ENCODE measurements around the gene RHOG. TPM values are rescaled to one million over a fixed set of nuclear protein-coding genes. Genes with fewer than 3 reads are reported as not detected.
"Not testable (repeated sequence)": the region's sequence is repeated elsewhere in the genome, so short reads cannot be mapped to it uniquely, and the experiment has no call there.

Gene RHOG
- total RNA-seq, 4 donors from 2014 or later: 21.7 to 146 (median 80.6) TPM

- TF ChIP-seq EP300 (IDR thresholded peaks at IDR 0.05; ENCODE audit: low read depth) (no peak), POLR2AphosphoS5 (IDR thresholded peaks at IDR 0.05) (no peak)
- TF ChIP-seq, protein P1, sequence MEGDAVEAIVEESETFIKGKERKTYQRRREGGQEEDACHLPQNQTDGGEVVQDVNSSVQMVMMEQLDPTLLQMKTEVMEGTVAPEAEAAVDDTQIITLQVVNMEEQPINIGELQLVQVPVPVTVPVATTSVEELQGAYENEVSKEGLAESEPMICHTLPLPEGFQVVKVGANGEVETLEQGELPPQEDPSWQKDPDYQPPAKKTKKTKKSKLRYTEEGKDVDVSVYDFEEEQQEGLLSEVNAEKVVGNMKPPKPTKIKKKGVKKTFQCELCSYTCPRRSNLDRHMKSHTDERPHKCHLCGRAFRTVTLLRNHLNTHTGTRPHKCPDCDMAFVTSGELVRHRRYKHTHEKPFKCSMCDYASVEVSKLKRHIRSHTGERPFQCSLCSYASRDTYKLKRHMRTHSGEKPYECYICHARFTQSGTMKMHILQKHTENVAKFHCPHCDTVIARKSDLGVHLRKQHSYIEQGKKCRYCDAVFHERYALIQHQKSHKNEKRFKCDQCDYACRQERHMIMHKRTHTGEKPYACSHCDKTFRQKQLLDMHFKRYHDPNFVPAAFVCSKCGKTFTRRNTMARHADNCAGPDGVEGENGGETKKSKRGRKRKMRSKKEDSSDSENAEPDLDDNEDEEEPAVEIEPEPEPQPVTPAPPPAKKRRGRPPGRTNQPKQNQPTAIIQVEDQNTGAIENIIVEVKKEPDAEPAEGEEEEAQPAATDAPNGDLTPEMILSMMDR (IDR thresholded peaks at IDR 0.05): no peak
Observed at GRCh38 chr11:3817181-3817800, 23.5 kb downstream of the RHOG start.

DNA sequence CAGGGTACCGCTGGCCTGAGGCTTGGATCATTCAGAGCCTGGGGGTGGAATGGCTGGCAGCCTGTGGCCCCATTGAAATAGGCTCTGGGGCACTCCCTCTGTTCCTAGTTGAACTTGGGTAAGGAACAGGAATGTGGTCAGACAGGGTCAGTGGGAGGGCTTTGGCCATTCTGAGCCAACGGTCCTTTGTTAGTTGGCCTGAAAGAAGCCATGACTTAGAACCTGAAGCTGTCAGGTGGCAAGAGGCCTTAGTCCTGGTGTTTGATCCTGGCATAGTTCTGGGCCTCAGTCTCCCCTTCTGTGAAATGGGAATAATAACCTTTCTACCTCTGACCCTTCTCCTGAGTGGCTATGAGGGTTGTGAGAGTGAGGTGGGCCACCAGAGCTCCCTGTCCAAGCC, 24.1 kb downstream of the RHOG start:
- TF ChIP-seq, protein P1 (IDR thresholded peaks at IDR 0.05): no peak
- TF ChIP-seq POLR2A (IDR thresholded peaks at IDR 0.05) (no peak), EP300 (IDR thresholded peaks at IDR 0.05; ENCODE audit: low read depth) (no peak), POLR2AphosphoS5 (IDR thresholded peaks at IDR 0.05) (no peak)

More at GRCh38 chr11:3817181-3817800, 23.5 kb downstream of the RHOG start:
- H3K36me3 ChIP-seq: no peaks in the 10 kb centered on the region
- no peaks in the 10 kb centered on the region for H3K27me3 ChIP-seq
- H3K9me3 ChIP-seq: no peaks in the 10 kb centered on the region
- no peak overlapping the region for H3K27ac ChIP-seq
- intact Hi-C loops (cut with DNase I; ENCODE audit: low total_unique reads): no loop called here
- H3K4me3 ChIP-seq: no peak overlapping the region
- no peaks in the 10 kb centered on the region for H3K4me1 ChIP-seq
- DNase-seq: no peak
- in situ Hi-C loops (cut with MboI; ENCODE audit: low pct_ligation_motif_present in 1 of 4, low pct_unique_long_range_greater_than_20kb in 1 of 4, low sequenced_read_pairs in 3 of 4): no loop called here
- 0 to 92% methylated on average over 1 to 10 of the region's 10 CpGs for whole genome bisulfite sequencing, 2 donors (ENCODE audit: low coverage in 1 of 2)

DNA sequence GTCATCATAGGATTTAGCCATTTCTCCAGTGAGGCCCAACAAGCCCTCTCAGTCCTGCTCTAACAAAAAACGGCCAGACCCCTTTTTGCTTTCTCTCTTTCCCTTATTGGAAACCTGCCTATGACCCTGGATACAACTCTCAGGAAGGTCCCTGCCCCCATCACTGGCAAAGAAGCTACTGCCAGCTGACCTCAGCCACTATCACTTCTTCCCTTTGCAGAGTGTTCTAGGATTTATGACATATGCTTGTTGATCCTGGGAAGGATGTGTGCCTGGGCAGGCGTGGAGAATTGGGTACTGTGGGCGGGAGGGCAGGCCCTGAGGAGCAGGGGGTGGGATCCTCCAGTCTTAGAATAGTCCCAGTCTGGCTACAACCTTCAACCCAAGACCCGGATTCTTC, 24.9 kb downstream of the RHOG start:
- no peak for DNase-seq
- intact Hi-C loops (cut with DNase I; ENCODE audit: low total_unique reads) (no loop called here), in situ Hi-C loops (cut with MboI; ENCODE audit: low pct_ligation_motif_present in 1 of 4, low pct_unique_long_range_greater_than_20kb in 1 of 4, low sequenced_read_pairs in 3 of 4) (no loop called here)
- no peaks in the 10 kb centered on the region for H3K4me1 ChIP-seq
- no peak overlapping the region for H3K4me3 ChIP-seq
- no peaks in the 10 kb centered on the region for H3K27me3 ChIP-seq
- TF ChIP-seq POLR2A (IDR thresholded peaks at IDR 0.05): no peak
- WGBS, 2 donors (ENCODE audit: low coverage in 1 of 2): 87% methylated on average over 4 of the region's 4 CpGs; no CpG with 5 or more reads in 1 of the 2 donors
- no peaks in the 10 kb centered on the region for H3K9me3 ChIP-seq
- H3K36me3 ChIP-seq: no peaks in the 10 kb centered on the region
- no peak overlapping the region for H3K27ac ChIP-seq

More for the DNA sequence above, 24.1 kb downstream of the RHOG start:
- no peak overlapping the region for H3K27ac ChIP-seq
- no peaks in the 10 kb centered on the region for H3K27me3 ChIP-seq
- intact Hi-C loops (cut with DNase I; ENCODE audit: low total_unique reads): no loop called here
- H3K36me3 ChIP-seq: no peaks in the 10 kb centered on the region
- no peaks in the 10 kb centered on the region for H3K4me1 ChIP-seq
- DNase-seq: no peak
- in situ Hi-C loops (cut with MboI; ENCODE audit: low pct_ligation_motif_present in 1 of 4, low pct_unique_long_range_greater_than_20kb in 1 of 4, low sequenced_read_pairs in 3 of 4): no loop called here
- WGBS, 2 donors (ENCODE audit: low coverage in 1 of 2): 76% methylated on average over 2 of the region's 2 CpGs; no CpG with 5 or more reads in 1 of the 2 donors
- H3K9me3 ChIP-seq: no peaks in the 10 kb centered on the region
- H3K4me3 ChIP-seq: no peak overlapping the region

DNA sequence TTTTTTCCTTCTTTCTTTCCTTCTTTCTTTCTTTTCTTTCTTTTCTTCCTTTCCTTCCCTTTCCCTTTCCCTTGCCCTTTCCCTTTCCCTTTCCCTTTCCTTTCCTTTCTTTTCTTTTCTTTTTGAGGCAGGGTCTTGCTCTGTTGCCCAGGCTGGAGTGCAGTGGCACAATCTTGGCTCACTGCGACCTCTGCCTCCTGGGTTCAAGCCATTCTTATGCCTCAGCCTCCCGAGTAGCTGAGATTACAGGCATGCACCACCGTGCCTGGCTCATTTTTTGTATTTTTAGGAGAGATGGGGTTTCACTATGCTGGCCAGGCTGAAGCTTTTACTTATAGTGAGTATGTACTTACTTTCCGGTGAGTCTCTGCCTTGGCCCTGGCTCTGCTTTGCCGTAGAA, 25.9 kb downstream of the RHOG start:
- H3K9me3 ChIP-seq; H3K27ac ChIP-seq; H3K36me3 ChIP-seq; intact Hi-C loops (cut with DNase I; ENCODE audit: low total_unique reads); H3K4me1 ChIP-seq; H3K27me3 ChIP-seq; DNase-seq; H3K4me3 ChIP-seq; in situ Hi-C loops (cut with MboI; ENCODE audit: low pct_ligation_motif_present in 1 of 4, low pct_unique_long_range_greater_than_20kb in 1 of 4, low sequenced_read_pairs in 3 of 4): not testable (repeated sequence)
- 97 to 100% methylated on average over 3 to 5 of the region's 5 CpGs for WGBS, 2 donors (ENCODE audit: low coverage in 1 of 2)

DNA sequence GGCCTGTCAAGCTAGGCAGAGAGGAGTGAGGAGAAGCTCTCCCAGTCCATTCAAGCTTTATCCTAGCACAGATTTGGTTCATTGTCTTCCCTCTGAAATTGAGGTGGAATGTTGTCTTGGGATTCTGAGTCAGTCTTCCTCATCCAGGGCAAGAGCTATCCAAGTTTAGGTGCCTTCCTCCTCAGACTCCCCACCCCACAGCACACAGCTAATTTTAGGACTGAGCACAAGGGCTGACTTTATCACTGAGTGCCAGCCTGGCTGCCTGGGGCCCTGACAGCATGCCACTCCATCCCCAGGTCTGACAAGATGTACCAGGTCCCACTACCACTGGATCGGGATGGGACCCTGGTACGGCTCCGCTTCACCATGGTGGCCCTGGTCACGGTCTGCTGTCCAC, 29.8 kb downstream of the RHOG start:
- H3K4me1 ChIP-seq: peaks cover 0 to 13% (median 6%) of the 10 kb centered on the region in 4 donors

More for the DNA sequence above, 29.8 kb downstream of the RHOG start:
- Histone ChIP-seq H3K4me3 (no peak overlapping the region), H3K9me3 (no peaks in the 10 kb centered on the region), H3K36me3 (no peaks in the 10 kb centered on the region), H3K27me3 (no peaks in the 10 kb centered on the region), H3K27ac (no peak overlapping the region)
- intact Hi-C loops (cut with DNase I; ENCODE audit: low total_unique reads) (no loop called here), in situ Hi-C loops (cut with MboI; ENCODE audit: low pct_ligation_motif_present in 1 of 4, low pct_unique_long_range_greater_than_20kb in 1 of 4, low sequenced_read_pairs in 3 of 4) (no loop called here)
- 98% methylated on average over 4 of the region's 4 CpGs; no CpG with 5 or more reads in 1 of the 2 donors for WGBS, 2 donors (ENCODE audit: low coverage in 1 of 2)
- TF ChIP-seq EP300 (IDR thresholded peaks at IDR 0.05; ENCODE audit: low read depth) (no peak), POLR2A (IDR thresholded peaks at IDR 0.05) (no peak), POLR2AphosphoS5 (IDR thresholded peaks at IDR 0.05) (no peak)
- TF ChIP-seq, protein P1 (IDR thresholded peaks at IDR 0.05): no peak
- DNase-seq: no peak

Data from transverse colon (tissue), 4 donors.